ENCODE results near the gene SORCS2. TPM values are rescaled to one million over a fixed set of nuclear protein-coding genes. Genes with fewer than 3 reads are reported as not detected.

Gene SORCS2
- total RNA-seq, 1 experiment from 2014 or later = 4.1 TPM

GRCh38 chr4:7458477-7458876, 266.1 kb downstream of the SORCS2 start:
- no TSS peak for BruUV-seq (replicated peaks)
- intact Hi-C loops (cut with micrococcal nuclease) = no loop called here
- Histone ChIP-seq H3K27ac (ENCODE audit: low read length) (no peak overlapping the region), H3K27me3 (ENCODE audit: low read length) (no peaks in the 10 kb centered on the region), H3K79me2 (ENCODE audit: low read length) (no peaks in the 10 kb centered on the region), H3K4me3 (ENCODE audit: low read length) (no peak overlapping the region), H3K9me3 (ENCODE audit: low read length) (no peaks in the 10 kb centered on the region), H2AFZ (ENCODE audit: low read length) (no peak overlapping the region), H3K9me2 (replicated peaks; ENCODE audit: low read length) (no peaks in the 10 kb centered on the region), H3K4me1 (ENCODE audit: insufficient read depth, low read length) (peaks cover 14% of the 10 kb centered on the region), H3K9ac (ENCODE audit: low read length) (no peak overlapping the region), H3F3A (ENCODE audit: low read length, unreplicated experiment) (no peaks in the 10 kb centered on the region), H4K20me1 (ENCODE audit: low read length) (no peaks in the 10 kb centered on the region), H3K4me2 (ENCODE audit: low read length) (no peak overlapping the region), H3K36me3 (ENCODE audit: low read depth, low read length) (no peaks in the 10 kb centered on the region)
- ATAC-seq (no peak), DNase-seq (no peak)
- TF ChIP-seq EZH2 (IDR thresholded peaks at IDR 0.05; ENCODE audit: low read length, unreplicated experiment) = no peak
- TF ChIP-seq, protein P1, sequence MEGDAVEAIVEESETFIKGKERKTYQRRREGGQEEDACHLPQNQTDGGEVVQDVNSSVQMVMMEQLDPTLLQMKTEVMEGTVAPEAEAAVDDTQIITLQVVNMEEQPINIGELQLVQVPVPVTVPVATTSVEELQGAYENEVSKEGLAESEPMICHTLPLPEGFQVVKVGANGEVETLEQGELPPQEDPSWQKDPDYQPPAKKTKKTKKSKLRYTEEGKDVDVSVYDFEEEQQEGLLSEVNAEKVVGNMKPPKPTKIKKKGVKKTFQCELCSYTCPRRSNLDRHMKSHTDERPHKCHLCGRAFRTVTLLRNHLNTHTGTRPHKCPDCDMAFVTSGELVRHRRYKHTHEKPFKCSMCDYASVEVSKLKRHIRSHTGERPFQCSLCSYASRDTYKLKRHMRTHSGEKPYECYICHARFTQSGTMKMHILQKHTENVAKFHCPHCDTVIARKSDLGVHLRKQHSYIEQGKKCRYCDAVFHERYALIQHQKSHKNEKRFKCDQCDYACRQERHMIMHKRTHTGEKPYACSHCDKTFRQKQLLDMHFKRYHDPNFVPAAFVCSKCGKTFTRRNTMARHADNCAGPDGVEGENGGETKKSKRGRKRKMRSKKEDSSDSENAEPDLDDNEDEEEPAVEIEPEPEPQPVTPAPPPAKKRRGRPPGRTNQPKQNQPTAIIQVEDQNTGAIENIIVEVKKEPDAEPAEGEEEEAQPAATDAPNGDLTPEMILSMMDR (conservative IDR thresholded peaks at IDR 0.05; ENCODE audit: low read depth, low read length) = no peak
- ChIA-PET CTCF (no interaction called here), POLR2A (ENCODE audit: unreplicated experiment) (no interaction called here)

- H3K36me3 ChIP-seq (ENCODE audit: low read depth, low read length) = no peaks in the 10 kb centered on the region
- no peak overlapping the region for H2AFZ ChIP-seq (ENCODE audit: low read length)
- CTCF ChIA-PET = no interaction called here
Measured at GRCh38 chr4:7459471-7459870, 267.1 kb downstream of the SORCS2 start.

GRCh38 chr4:7460566-7460965, 268.2 kb downstream of the SORCS2 start:
- H3K36me3 ChIP-seq (ENCODE audit: low read depth, low read length) = no peaks in the 10 kb centered on the region
- H2AFZ ChIP-seq (ENCODE audit: low read length) = no peak overlapping the region
- no TSS peak for BruUV-seq (replicated peaks)
- intact Hi-C loops (cut with micrococcal nuclease) = no loop called here
- POLR2A ChIA-PET (ENCODE audit: unreplicated experiment) = no interaction called here
- DNase-seq (no peak), ATAC-seq (no peak)
- H3K27ac ChIP-seq (ENCODE audit: low read length) = no peak overlapping the region
- H3K4me2 ChIP-seq (ENCODE audit: low read length) = no peak overlapping the region
- no peaks in the 10 kb centered on the region for H3K27me3 ChIP-seq (ENCODE audit: low read length)
- H3K9me2 ChIP-seq (replicated peaks; ENCODE audit: low read length) = no peaks in the 10 kb centered on the region
- no peak overlapping the region for H3K9ac ChIP-seq (ENCODE audit: low read length)
- TF ChIP-seq, protein P1 (conservative IDR thresholded peaks at IDR 0.05; ENCODE audit: low read depth, low read length) = no peak
- TF ChIP-seq EZH2 (IDR thresholded peaks at IDR 0.05; ENCODE audit: low read length, unreplicated experiment) = no peak
- no peak for TF ChIP-seq EZH2phosphoT487 (IDR thresholded peaks at IDR 0.05; ENCODE audit: borderline replicate concordance, low read length)
- H4K20me1 ChIP-seq (ENCODE audit: low read length) = no peaks in the 10 kb centered on the region
- H3K4me1 ChIP-seq (ENCODE audit: insufficient read depth, low read length) = peaks cover 14% of the 10 kb centered on the region
- H3K4me3 ChIP-seq (ENCODE audit: low read length) = no peak overlapping the region
- H3F3A ChIP-seq (ENCODE audit: low read length, unreplicated experiment) = no peaks in the 10 kb centered on the region
- no peaks in the 10 kb centered on the region for H3K9me3 ChIP-seq (ENCODE audit: low read length)
- no peaks in the 10 kb centered on the region for H3K79me2 ChIP-seq (ENCODE audit: low read length)
- CTCF ChIA-PET = no interaction called here

More at GRCh38 chr4:7459471-7459870, 267.1 kb downstream of the SORCS2 start:
- intact Hi-C loops (cut with micrococcal nuclease) = no loop called here
- H3K79me2 ChIP-seq (ENCODE audit: low read length) = no peaks in the 10 kb centered on the region
- H3K4me1 ChIP-seq (ENCODE audit: insufficient read depth, low read length) = peaks cover 14% of the 10 kb centered on the region
- no peaks in the 10 kb centered on the region for H3K9me2 ChIP-seq (replicated peaks; ENCODE audit: low read length)
- TF ChIP-seq, protein P1 (conservative IDR thresholded peaks at IDR 0.05; ENCODE audit: low read depth, low read length) = no peak
- TF ChIP-seq EZH2phosphoT487 (IDR thresholded peaks at IDR 0.05; ENCODE audit: borderline replicate concordance, low read length) = no peak
- TF ChIP-seq EZH2 (IDR thresholded peaks at IDR 0.05; ENCODE audit: low read length, unreplicated experiment) = no peak
- no peak overlapping the region for H3K9ac ChIP-seq (ENCODE audit: low read length)
- no peaks in the 10 kb centered on the region for H3K27me3 ChIP-seq (ENCODE audit: low read length)
- H3F3A ChIP-seq (ENCODE audit: low read length, unreplicated experiment) = no peaks in the 10 kb centered on the region
- no peaks in the 10 kb centered on the region for H4K20me1 ChIP-seq (ENCODE audit: low read length)
- no peak overlapping the region for H3K27ac ChIP-seq (ENCODE audit: low read length)
- H3K4me3 ChIP-seq (ENCODE audit: low read length) = no peak overlapping the region
- no peak overlapping the region for H3K4me2 ChIP-seq (ENCODE audit: low read length)
- no peaks in the 10 kb centered on the region for H3K9me3 ChIP-seq (ENCODE audit: low read length)
- BruUV-seq (replicated peaks) = no TSS peak
- DNase-seq (no peak), ATAC-seq (no peak)
- POLR2A ChIA-PET (ENCODE audit: unreplicated experiment) = no interaction called here

Data from PC-3 (cell line).